HL-60 (cell line): ENCODE measurements around the gene JAKMIP1.

Experiments used
- SPI1 ChIP-seq: IDR thresholded peaks from 2 replicates; pipeline ENCODE4 v1.6.1; 2012; ENCODE audit warnings: low read depth, mild to moderate bottlenecking, borderline replicate concordance
- TF ChIP-seq, protein P1 (sequence below): IDR thresholded peaks from one replicate; pipeline ENCODE4 v1.5.1; 2011; ENCODE audit warnings: low read length, control low read depth, inconsistent platforms; ENCODE audit not compliant: insufficient read depth

DNA sequence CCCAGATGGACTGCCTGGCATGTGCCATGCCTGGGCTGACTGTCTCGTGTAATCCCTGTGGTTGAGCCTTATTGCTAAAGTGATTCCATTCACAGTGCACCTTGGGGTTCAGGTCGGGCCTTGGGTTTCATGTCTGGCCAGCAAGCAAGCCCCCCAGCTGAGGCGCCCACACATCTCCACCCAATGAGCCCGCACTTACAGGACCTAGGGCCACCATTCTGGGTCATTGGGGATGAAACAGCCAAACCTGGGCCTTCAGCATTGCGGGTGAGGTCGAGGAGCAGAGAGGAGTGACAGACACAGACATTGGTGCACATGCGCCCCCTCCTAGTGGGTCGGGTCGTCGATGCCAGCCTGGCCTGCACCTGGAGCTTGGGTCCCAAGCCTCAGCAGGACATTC lies 48.0 kb upstream of the JAKMIP1 start:
- TF ChIP-seq, protein P1, sequence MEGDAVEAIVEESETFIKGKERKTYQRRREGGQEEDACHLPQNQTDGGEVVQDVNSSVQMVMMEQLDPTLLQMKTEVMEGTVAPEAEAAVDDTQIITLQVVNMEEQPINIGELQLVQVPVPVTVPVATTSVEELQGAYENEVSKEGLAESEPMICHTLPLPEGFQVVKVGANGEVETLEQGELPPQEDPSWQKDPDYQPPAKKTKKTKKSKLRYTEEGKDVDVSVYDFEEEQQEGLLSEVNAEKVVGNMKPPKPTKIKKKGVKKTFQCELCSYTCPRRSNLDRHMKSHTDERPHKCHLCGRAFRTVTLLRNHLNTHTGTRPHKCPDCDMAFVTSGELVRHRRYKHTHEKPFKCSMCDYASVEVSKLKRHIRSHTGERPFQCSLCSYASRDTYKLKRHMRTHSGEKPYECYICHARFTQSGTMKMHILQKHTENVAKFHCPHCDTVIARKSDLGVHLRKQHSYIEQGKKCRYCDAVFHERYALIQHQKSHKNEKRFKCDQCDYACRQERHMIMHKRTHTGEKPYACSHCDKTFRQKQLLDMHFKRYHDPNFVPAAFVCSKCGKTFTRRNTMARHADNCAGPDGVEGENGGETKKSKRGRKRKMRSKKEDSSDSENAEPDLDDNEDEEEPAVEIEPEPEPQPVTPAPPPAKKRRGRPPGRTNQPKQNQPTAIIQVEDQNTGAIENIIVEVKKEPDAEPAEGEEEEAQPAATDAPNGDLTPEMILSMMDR: no peak
- TF ChIP-seq SPI1: no peak
